Measurements from ENCODE around the gene UBASH3B. TPM values are rescaled to one million over a fixed set of nuclear protein-coding genes. Genes with fewer than 3 reads are reported as not detected.
A peak's percentile ranks its signal among the peaks of the same experiment; 100 is the strongest.

UBASH3B gene
- total and polyA plus RNA-seq, 9 donors: 0.31 to 5.9 (median 1.8) TPM

DNA sequence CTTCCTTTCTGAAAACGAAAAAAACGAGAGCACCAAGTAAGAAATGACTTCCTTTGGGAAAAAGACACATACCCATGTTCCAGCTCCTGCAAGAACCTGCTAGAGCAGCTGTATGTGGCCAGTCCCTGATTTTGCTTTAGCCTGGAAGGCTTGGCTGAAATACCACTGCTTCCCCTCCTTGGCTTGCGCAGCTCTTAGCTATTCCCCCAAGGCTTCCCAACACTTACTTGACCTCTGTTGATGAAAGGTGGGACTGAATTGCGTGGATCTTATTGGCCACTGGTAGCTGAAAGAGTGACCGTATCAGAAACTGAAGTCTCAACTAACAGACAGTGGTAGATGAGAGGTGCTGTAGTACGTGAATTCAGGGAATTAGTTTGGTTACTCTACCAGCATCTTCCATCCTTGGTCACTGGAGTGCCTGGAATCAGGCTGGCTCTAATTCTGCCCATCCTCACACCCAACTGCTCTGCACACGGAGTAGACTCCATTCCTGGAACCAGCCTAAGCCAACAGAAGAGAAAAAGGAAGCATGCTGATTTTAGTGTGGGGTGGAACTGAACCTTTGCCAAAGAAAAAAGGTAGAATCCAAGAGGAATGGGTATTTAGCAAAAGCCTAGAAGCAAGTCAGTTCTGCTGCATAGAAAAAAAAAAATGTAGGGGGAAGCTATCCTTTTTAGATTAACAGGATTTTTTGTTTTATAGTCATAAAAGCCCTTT lies 109.0 kb downstream of the UBASH3B start:
- WGBS, 3 donors: 88 to 91% (median 90%) methylated on average over 7 of the region's 7 CpGs
- H3K9me3 ChIP-seq: no peaks in the 10 kb centered on the region
- no peak for TF ChIP-seq POLR2A (IDR thresholded peaks at IDR 0.05)
- TF ChIP-seq EP300 (IDR thresholded peaks at IDR 0.05): no peak
- TF ChIP-seq, protein P1, sequence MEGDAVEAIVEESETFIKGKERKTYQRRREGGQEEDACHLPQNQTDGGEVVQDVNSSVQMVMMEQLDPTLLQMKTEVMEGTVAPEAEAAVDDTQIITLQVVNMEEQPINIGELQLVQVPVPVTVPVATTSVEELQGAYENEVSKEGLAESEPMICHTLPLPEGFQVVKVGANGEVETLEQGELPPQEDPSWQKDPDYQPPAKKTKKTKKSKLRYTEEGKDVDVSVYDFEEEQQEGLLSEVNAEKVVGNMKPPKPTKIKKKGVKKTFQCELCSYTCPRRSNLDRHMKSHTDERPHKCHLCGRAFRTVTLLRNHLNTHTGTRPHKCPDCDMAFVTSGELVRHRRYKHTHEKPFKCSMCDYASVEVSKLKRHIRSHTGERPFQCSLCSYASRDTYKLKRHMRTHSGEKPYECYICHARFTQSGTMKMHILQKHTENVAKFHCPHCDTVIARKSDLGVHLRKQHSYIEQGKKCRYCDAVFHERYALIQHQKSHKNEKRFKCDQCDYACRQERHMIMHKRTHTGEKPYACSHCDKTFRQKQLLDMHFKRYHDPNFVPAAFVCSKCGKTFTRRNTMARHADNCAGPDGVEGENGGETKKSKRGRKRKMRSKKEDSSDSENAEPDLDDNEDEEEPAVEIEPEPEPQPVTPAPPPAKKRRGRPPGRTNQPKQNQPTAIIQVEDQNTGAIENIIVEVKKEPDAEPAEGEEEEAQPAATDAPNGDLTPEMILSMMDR (IDR thresholded peaks at IDR 0.05): no peak
- intact Hi-C loops (cut with DNase I): no loop called here
- H3K4me1 ChIP-seq (ENCODE audit: insufficient read depth): no peaks in the 10 kb centered on the region
- H3K36me3 ChIP-seq: no peaks in the 10 kb centered on the region
- no peaks in the 10 kb centered on the region for H3K27me3 ChIP-seq
- H3K27ac ChIP-seq: no peak overlapping the region
- DNase-seq: no peak
- no peak overlapping the region for H3K4me3 ChIP-seq

DNA sequence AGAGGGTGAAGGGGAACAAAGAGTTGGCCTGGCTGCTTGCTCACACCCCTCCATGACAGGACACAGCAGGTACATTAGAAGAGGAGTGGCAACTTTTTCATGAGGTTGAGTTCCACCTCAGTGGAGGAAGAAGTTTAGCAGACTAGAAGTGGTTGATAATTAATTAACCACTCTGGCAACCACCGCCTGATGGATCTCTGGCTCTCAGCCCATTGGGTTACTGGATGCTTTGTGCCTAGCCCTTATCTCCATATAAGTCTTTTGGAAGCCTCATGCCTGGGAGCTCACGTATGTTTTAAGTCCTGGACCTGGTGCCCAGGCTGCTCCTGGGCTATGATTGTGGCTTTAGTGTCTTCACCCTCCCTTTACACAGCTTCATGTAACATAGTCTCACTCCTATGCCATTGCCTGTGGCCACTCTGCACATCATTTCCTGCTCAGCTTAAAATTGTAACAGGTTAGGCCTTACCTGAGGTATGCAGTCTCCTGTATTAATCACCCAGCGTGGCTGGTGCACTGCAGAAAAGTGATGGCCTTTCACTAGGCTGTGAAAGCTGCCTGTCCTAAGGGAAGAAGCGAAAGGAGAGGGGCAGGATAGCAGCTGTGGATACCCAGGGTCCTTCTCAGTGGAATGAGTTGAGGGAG lies 110.1 kb downstream of the UBASH3B start:
- no peak for TF ChIP-seq POLR2A (IDR thresholded peaks at IDR 0.05)
- TF ChIP-seq, protein P1 (IDR thresholded peaks at IDR 0.05): no peak
- no peak for TF ChIP-seq EP300 (IDR thresholded peaks at IDR 0.05)
- Histone ChIP-seq H3K4me1 (ENCODE audit: insufficient read depth) (no peaks in the 10 kb centered on the region), H3K4me3 (no peak overlapping the region), H3K9me3 (no peaks in the 10 kb centered on the region), H3K27ac (no peak overlapping the region), H3K36me3 (no peaks in the 10 kb centered on the region), H3K27me3 (no peaks in the 10 kb centered on the region)
- intact Hi-C loops (cut with DNase I): no loop called here
- 84 to 90% (median 86%) methylated on average over 4 of the region's 4 CpGs for WGBS, 3 donors
- no peak for DNase-seq

DNA sequence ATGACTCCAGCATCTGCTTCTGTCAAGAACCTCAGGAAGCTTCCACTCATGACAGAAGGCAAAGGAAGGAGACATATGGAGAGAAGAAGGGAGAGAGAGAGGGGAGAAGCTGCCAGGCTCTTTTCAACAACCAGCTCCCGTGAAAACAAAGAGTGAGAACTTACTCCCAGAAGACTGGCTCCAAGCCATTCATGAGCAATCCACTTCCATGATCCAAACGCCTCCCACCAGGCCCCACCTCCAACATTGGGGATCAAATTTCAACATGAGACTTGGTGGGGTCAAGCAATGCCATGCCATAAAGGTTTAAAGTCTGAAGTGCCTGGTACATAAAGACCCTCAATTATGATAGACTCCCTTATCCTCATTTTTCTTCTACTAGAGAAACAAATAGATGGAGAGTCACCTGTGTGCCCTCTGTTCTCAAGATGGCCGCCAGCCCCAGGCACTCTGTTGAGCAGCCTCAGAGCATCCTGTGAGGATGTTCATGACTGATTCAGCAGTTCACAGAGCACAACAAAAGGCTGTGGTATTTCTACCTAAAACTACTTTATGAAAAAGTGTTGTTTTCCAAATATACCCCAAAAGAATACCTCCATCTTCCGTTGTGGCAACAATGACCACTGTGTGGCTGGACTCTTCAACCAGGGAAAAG lies 113.7 kb downstream of the UBASH3B start:
- intact Hi-C loops (cut with DNase I): no loop called here
- WGBS, 3 donors: 49 to 60% (median 58%) methylated on average over 4 of the region's 4 CpGs
- H3K9me3 ChIP-seq: no peaks in the 10 kb centered on the region

DNA sequence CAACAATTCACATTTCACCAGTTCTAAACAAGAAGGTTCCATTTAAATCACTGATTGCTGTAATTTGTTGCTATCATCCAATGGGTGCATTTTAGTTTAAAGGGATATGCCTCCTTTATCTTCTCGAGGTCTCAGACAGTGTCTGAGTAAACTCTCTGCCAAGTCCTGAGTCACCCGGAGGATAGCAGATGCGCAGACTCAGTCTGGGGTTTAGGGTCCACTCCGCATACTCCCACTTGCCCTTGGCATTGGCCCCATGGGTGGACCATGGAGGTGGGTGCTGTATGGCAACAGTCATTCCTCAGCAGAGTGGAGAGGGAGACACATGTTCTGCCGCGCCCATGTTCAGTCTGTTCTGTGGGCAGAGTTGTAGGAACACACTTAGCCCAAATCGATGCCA lies 117.4 kb downstream of the UBASH3B start:
- Histone ChIP-seq H3K27me3 (no peaks in the 10 kb centered on the region), H3K4me3 (no peak overlapping the region), H3K27ac (no peak overlapping the region), H3K9me3 (no peaks in the 10 kb centered on the region), H3K4me1 (ENCODE audit: insufficient read depth) (peaks cover 2% of the 10 kb centered on the region), H3K36me3 (no peaks in the 10 kb centered on the region)
- TF ChIP-seq EP300 (IDR thresholded peaks at IDR 0.05) (no peak), POLR2A (IDR thresholded peaks at IDR 0.05) (no peak)
- TF ChIP-seq, protein P1 (IDR thresholded peaks at IDR 0.05): no peak
- peak in 2 of 5 donors; percentile 28 to 45 for DNase-seq
- intact Hi-C loops (cut with DNase I): loop anchor here in 3 of 4 donors (10.0 kb wide), 1 partner anchor 118 kb away; the partner anchor contains the start of gene UBASH3B (in 3 of the 3)
- 48 to 54% (median 51%) methylated on average over 7 of the region's 7 CpGs for WGBS, 3 donors

More for the DNA sequence above, 113.7 kb downstream of the UBASH3B start:
- Histone ChIP-seq H3K27me3 (no peaks in the 10 kb centered on the region), H3K4me1 (ENCODE audit: insufficient read depth) (peaks cover 2% of the 10 kb centered on the region), H3K36me3 (no peaks in the 10 kb centered on the region), H3K4me3 (no peak overlapping the region), H3K27ac (no peak overlapping the region)
- no peak for DNase-seq
- no peak for TF ChIP-seq EP300 (IDR thresholded peaks at IDR 0.05)
- TF ChIP-seq, protein P1 (IDR thresholded peaks at IDR 0.05): no peak
- TF ChIP-seq POLR2A (IDR thresholded peaks at IDR 0.05): no peak
